ENCODE data around the gene SUN1. TPM values are rescaled to one million over a fixed set of nuclear protein-coding genes. Genes with fewer than 3 reads are reported as not detected.

SUN1 gene
- polyA plus RNA-seq, 4 donors = 128 to 160 (median 137) TPM

Other genes with a start within 250 kb of the SUN1 start
- gene DNAAF5, start 105.8 kb upstream of the SUN1 start, polyA plus RNA-seq (ENCODE audit: insufficient read length in 4 of 4) = 10 to 100 TPM; 23.6 to 39.5 (median 30.9) TPM
- 10 to 100 TPM; 20.4 to 46.0 (median 38.7) TPM for gene PRKAR1B, start 105.2 kb upstream of the SUN1 start, polyA plus RNA-seq (ENCODE audit: insufficient read length in 4 of 4)
- 10 to 100 TPM; 21.3 to 68.0 (median 32.4) TPM for gene GET4, start 44.1 kb downstream of the SUN1 start, polyA plus RNA-seq (ENCODE audit: insufficient read length in 4 of 4)
- gene ADAP1, start 122.2 kb downstream of the SUN1 start, polyA plus RNA-seq (ENCODE audit: insufficient read length in 4 of 4) = 10 to 100 TPM in 3 of 4 donors, 1 to 10 TPM in 1; 3.1 to 16.2 (median 15.0) TPM
- gene COX19, start 143.1 kb downstream of the SUN1 start, polyA plus RNA-seq (ENCODE audit: insufficient read length in 4 of 4) = 10 to 100 TPM in 3 of 4 donors, 1 to 10 TPM in 1; 7.2 to 19.3 (median 11.2) TPM
- gene CYP2W1, start 150.7 kb downstream of the SUN1 start, polyA plus RNA-seq (ENCODE audit: insufficient read length in 4 of 4) = 1 to 10 TPM; 1.3 to 6.4 (median 2.0) TPM
- 1 to 10 TPM; 1.7 to 4.6 (median 4.2) TPM for gene GPR146, start 212.1 kb downstream of the SUN1 start, polyA plus RNA-seq (ENCODE audit: insufficient read length in 4 of 4)